ENCODE data around the gene ZNF747.

ZNF747 gene

GRCh38 chr16:30534368-30535105 lies at the start of gene ZNF747:
Gene ZNF747, minus strand, starts transcription at chr16:30534858. Its CDS starts 179 bp downstream, at chr16:30534679.
- DNase-seq (ENCODE audit: low read depth, low spot score): no peak

- DNase-seq (ENCODE audit: low read depth, low spot score): no peak
These were observed 48.1 kb upstream of the ZNF747 start for GRCh38 chr16:30582611-30583340.

- DNase-seq (ENCODE audit: low read depth, low spot score): no peak
These were observed 46.8 kb upstream of the ZNF747 start for GRCh38 chr16:30581457-30581856.

DNA sequence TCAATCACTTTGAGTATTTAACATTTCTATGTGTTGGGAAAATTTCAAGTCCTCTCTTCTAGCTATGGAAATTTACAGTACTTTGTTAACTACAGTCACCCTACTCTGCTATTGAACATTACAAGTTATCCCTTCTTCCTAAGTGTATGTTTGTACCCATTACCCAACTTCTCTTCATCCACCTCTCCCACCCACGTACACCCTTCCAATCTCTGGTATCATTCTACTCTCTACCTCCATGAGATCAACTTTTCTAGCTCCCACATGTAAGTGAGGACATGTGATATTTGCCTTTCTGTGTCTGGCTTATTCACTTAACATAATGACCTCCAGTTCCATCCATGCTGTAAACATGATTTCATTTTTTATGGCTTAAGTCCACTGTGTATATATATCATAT lies 40.0 kb upstream of the ZNF747 start:
- DNase-seq (ENCODE audit: low read depth, low spot score): no peak

DNA sequence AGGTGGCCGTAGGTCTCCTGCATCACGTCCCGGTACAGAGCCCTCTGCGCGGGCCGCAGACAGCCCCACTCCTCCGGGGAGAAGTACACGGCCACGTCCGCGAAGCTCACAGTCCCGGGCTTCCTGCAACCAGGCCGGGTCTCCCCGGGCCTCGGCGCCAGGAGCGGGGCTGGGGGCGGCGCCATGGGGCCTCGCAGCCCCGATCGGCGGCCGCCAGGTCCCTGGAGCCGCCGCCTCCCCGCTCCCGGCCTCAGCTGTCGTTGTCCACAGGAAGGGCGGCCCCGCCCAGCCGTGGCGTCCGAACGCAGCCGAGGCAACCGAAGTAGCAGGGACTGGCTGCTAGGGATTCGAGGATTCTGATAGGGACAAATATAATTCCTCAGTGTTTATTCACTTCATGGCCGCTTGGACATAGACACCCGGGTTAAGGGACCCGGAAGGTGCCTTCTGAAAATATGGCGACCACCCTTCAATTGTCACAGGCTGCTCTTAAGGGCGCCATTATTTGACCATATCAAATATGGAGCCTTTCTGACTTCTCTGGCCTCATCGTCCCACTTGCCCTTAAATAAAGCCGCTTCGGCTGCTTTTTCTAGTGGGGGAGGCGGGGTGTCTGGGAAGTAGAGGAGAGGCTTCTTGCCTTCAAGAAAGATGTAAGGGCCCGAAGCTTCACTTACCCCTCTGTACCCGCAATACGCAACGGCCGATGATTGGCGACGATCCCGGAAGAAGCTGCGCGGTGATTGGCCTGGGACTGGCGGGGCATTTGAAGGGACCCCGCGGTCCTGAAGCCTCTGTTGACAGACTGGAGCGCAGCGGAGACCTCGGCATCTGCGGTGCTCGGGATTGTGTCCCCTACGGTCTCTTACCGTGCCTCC lies 37.0 kb upstream of the ZNF747 start, which contains the start of gene ZNF688:
Gene ZNF688 (minus strand): TSS at position 270 of the 878 bp plus-strand sequence. CDS start 85 bp downstream, at position 185.
- DNase-seq (ENCODE audit: low read depth, low spot score): peak; percentile 90

DNA sequence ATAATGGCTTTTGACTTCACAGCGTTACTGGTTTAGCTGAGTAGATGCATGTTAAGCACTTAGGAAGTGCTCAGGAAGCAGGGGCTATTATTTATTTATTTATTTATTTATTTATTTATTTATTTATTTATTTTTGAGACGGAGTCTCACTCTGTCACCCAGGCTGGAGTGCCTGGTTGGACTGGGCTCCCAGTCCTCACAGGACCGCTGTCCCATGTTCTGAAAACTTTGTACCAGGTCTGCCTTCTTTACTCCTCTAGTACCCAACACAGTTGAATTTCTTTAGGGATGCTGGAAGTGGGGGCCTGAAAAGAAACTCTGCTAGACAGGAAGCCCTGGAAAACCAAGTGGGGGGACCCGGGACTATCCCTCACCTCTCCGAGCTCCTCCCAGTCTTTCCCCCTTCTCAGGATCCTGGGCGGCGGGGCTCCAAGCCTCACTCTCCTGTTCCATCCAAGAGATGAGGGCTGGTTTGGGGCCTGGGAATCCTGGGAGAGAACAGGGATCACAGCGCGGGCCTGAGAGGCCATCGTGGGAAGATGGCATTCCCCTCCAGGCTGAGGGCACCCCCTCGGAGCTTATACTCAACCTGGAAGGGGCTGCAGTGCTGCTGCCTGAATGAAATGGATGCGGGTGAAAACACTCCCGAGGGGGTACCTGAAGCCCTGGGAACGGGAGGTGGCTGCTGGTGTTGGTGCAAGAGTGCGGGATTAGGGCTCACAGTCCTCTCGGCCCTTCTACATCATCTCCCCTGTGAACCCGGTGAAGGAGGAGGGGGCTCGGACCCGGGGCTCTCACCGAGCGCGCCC lies 36.2 kb upstream of the ZNF747 start:
- no peak for DNase-seq (ENCODE audit: low read depth, low spot score)

DNA sequence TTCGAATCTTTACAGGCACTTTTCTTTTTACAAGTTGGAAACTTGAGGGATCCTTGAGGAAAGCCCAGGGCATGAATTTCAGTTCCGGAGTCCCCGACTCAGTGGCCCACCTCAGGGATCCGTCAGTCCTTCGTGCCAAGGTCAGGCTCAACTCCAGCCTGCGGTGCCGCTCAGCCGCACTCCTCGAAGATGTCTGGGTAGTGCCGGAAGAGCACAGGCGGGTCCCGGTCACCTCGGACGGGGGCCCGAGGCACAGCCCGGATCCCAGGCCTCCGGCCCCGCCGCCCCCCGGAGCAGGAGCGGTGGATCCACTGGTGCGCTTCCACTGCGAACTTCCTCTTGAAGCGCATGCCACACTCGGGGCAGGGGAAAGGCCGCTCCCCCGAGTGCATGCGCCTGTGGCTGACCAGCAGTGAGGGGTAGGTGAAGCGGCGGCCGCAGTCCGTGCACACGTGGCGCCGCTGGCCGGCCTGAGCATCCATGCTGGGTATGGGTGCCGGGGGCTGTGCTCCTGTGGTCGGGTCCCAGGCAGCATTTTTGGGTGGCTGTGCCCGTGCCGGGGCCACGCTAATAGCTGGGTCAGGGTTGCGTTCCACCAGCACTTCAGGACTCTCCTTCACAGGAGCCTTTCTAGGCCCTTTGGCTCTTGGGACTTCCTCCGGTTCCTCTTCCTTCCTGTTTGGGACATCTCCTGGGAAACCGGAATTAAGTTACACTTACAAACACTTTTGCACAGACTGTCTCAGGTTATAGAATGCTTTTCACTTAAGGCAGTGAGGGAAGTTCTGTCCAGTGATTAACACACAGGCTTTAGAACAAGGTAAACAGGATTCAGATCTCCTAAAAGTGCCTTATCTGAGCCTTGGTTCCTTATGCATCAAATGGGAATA lies 35.3 kb upstream of the ZNF747 start:
- no peak for DNase-seq (ENCODE audit: low read depth, low spot score)

DNA sequence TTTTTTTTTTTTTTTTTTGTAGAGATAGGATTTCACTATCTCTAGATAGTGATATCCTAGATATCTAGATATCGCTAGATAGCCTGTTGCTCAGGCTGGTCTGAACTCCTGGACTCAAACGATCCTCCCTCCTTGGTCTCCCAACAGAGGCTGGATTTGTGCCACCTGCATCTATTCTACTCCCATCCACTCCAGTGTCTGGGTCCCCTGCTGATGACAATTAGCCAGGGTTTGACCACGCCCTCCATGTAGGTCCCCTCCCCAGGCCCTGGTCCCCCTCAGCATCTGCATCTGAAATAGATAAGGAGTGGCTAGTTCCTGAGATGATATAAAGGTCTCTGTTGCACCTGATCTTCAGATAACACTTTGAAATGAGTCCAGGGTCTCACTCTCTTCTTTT lies 34.6 kb upstream of the ZNF747 start:
- DNase-seq (ENCODE audit: low read depth, low spot score): no peak

- no peak for DNase-seq (ENCODE audit: low read depth, low spot score)
These were observed 33.5 kb upstream of the ZNF747 start for GRCh38 chr16:30567991-30568638.

- DNase-seq (ENCODE audit: low read depth, low spot score): no peak
These were observed 32.7 kb upstream of the ZNF747 start for GRCh38 chr16:30567160-30567990.

DNA sequence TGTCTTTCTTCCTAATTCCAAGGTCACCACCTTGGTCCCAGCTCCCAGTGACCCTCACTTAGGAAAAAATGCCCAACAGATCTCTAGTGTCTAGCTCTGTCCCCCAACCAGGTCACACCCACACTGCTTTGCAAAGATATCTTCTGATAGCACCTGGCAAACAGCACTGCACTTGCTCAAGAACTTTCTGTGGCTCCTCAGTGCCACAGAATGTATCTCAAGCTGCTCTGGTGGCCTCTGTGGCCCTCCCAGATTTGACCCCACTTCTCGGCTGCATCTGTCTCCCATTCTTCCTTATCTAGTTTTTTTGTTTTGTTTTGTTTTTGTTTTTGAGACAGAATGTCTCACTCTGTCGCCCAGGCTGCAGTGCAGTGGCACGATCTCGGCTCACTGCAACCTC lies 31.9 kb upstream of the ZNF747 start:
- DNase-seq (ENCODE audit: low read depth, low spot score): no peak

GRCh38 chr16:30565984-30566383 lies 31.3 kb upstream of the ZNF747 start:
- no peak for DNase-seq (ENCODE audit: low read depth, low spot score)

GRCh38 chr16:30565526-30565925 lies 30.9 kb upstream of the ZNF747 start:
- no peak for DNase-seq (ENCODE audit: low read depth, low spot score)

GRCh38 chr16:30562021-30562420 lies 27.4 kb upstream of the ZNF747 start:
- DNase-seq (ENCODE audit: low read depth, low spot score): no peak

- DNase-seq (ENCODE audit: low read depth, low spot score): no peak
These were observed 26.6 kb upstream of the ZNF747 start for GRCh38 chr16:30561089-30561816.

DNA sequence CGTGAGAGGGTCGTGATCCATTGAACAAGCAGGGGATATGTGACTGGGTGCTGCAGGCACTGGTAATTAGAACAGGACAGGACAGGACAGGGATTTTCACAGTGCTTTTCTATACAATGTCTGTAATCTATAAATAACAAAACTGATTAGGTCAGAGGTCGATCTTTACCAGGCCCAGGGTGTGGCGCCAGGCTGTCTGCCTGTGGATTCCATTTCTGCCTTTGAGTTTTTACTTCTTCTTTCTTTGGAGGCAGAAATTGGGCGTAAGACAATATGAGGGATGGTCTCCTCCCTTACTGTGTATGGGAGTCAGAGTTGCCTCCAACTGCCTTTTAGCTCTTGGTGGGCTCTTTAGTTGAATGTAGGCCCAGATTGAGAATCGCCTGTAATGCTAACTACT lies 25.0 kb upstream of the ZNF747 start:
- no peak for DNase-seq (ENCODE audit: low read depth, low spot score)

DNA sequence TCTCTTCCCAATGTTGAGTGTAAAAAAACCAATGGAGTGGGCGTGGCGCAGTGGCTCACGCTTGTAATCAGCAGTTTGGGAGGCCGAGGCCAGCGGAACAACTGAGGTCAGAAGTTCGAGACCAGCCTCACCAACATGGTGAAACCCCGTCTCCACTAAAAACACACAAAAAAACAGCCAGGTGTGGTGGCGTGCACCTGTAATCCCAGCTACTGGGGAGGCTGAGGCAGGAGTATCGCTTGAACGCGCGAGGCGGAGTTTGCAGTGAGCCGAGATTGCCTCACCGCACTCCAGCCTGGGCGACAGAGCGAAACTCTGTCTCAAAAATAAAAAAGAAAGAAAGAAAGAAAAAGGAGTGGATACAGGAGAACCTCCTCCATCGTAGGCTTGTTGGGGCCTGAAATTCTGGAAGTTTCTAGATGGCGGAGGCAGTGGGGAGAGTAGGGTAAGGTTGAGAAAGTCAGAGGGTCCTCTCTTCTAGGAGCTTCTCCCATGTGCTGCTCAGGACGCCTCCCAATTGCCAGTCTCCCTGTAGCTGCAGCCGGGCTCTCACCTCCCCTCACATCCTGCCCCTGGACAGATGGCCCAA lies 24.2 kb upstream of the ZNF747 start:
- DNase-seq (ENCODE audit: low read depth, low spot score): no peak

All from iPS DF 19.7 (cell line).